Measurements from ENCODE around the gene CILP. TPM values are rescaled to one million over a fixed set of nuclear protein-coding genes. Genes with fewer than 3 reads are reported as not detected.

Gene CILP
- total RNA-seq, 1 experiment from 2014 or later, result not detected

- in situ Hi-C loops (cut with HindIII; ENCODE audit: low pct_unique_long_range_greater_than_20kb, low sequenced_read_pairs), result no loop called here
These were observed 31.1 kb downstream of the CILP start for GRCh38 chr15:65180167-65180566.

GRCh38 chr15:65177901-65178300 lies 33.4 kb downstream of the CILP start:
- DNase-seq (ENCODE audit: low read depth, low spot score), result no peak
- in situ Hi-C loops (cut with HindIII; ENCODE audit: low pct_unique_long_range_greater_than_20kb, low sequenced_read_pairs), result no loop called here

More at GRCh38 chr15:65180167-65180566, 31.1 kb downstream of the CILP start:
- DNase-seq (ENCODE audit: low read depth, low spot score), result no peak

GRCh38 chr15:65176056-65176455 lies 35.2 kb downstream of the CILP start:
- in situ Hi-C loops (cut with HindIII; ENCODE audit: low pct_unique_long_range_greater_than_20kb, low sequenced_read_pairs), result no loop called here
- no peak for DNase-seq (ENCODE audit: low read depth, low spot score)

- DNase-seq (ENCODE audit: low read depth, low spot score), result no peak
- in situ Hi-C loops (cut with HindIII; ENCODE audit: low pct_unique_long_range_greater_than_20kb, low sequenced_read_pairs), result no loop called here
These were observed 35.8 kb downstream of the CILP start for GRCh38 chr15:65175511-65175910.

GRCh38 chr15:65174509-65174908 lies 36.8 kb downstream of the CILP start:
- in situ Hi-C loops (cut with HindIII; ENCODE audit: low pct_unique_long_range_greater_than_20kb, low sequenced_read_pairs), result no loop called here
- DNase-seq (ENCODE audit: low read depth, low spot score), result no peak

- no peak for DNase-seq (ENCODE audit: low read depth, low spot score)
- in situ Hi-C loops (cut with HindIII; ENCODE audit: low pct_unique_long_range_greater_than_20kb, low sequenced_read_pairs), result no loop called here
These were observed 38.7 kb downstream of the CILP start for GRCh38 chr15:65172531-65172930.

- DNase-seq (ENCODE audit: low read depth, low spot score), result no peak
- in situ Hi-C loops (cut with HindIII; ENCODE audit: low pct_unique_long_range_greater_than_20kb, low sequenced_read_pairs), result no loop called here
These were observed 39.8 kb downstream of the CILP start for GRCh38 chr15:65171428-65171827.

- in situ Hi-C loops (cut with HindIII; ENCODE audit: low pct_unique_long_range_greater_than_20kb, low sequenced_read_pairs), result no loop called here
- DNase-seq (ENCODE audit: low read depth, low spot score), result no peak
These were observed 45.4 kb downstream of the CILP start for GRCh38 chr15:65165875-65166274.

GRCh38 chr15:65164139-65164538 lies 47.1 kb downstream of the CILP start:
- in situ Hi-C loops (cut with HindIII; ENCODE audit: low pct_unique_long_range_greater_than_20kb, low sequenced_read_pairs), result no loop called here

GRCh38 chr15:65163041-65163440 lies 48.2 kb downstream of the CILP start:
- in situ Hi-C loops (cut with HindIII; ENCODE audit: low pct_unique_long_range_greater_than_20kb, low sequenced_read_pairs), result no loop called here
- DNase-seq (ENCODE audit: low read depth, low spot score), result no peak

More at GRCh38 chr15:65164139-65164538, 47.1 kb downstream of the CILP start:
- DNase-seq (ENCODE audit: low read depth, low spot score), result no peak

- DNase-seq (ENCODE audit: low read depth, low spot score), result no peak
- in situ Hi-C loops (cut with HindIII; ENCODE audit: low pct_unique_long_range_greater_than_20kb, low sequenced_read_pairs), result no loop called here
These were observed 54.6 kb downstream of the CILP start for GRCh38 chr15:65156692-65157091.

GRCh38 chr15:65154720-65155119 lies 56.6 kb downstream of the CILP start:
- no peak for DNase-seq (ENCODE audit: low read depth, low spot score)
- in situ Hi-C loops (cut with HindIII; ENCODE audit: low pct_unique_long_range_greater_than_20kb, low sequenced_read_pairs), result no loop called here

GRCh38 chr15:65147902-65148301 lies 63.4 kb downstream of the CILP start:
- DNase-seq (ENCODE audit: low read depth, low spot score), result no peak
- in situ Hi-C loops (cut with HindIII; ENCODE audit: low pct_unique_long_range_greater_than_20kb, low sequenced_read_pairs), result no loop called here

- no peak for DNase-seq (ENCODE audit: low read depth, low spot score)
- in situ Hi-C loops (cut with HindIII; ENCODE audit: low pct_unique_long_range_greater_than_20kb, low sequenced_read_pairs), result no loop called here
These were observed 64.8 kb downstream of the CILP start for GRCh38 chr15:65146438-65146837.

Small RNAs within 50 kb of the gene (small RNA-seq; reads per million reads assigned to genes)
- gene AC068213.1 (0 reads per million in 2 experiments), gene RNU6-686P (0 reads per million in 2 experiments)

Other genes with a start within 250 kb of the CILP start
- gene SPG21, start 221.6 kb downstream of the CILP start, total RNA-seq (2014; rRNA removed; shearing (Covaris generic)), result 61.6 and 64.9 TPM in 2 replicates
- 33.6 and 43.9 TPM in 2 replicates for gene MTFMT, start 181.8 kb downstream of the CILP start, total RNA-seq (2014; rRNA removed; shearing (Covaris generic))
- 0.24 TPM in 1 of 2 replicates, not detected in the other for gene SLC51B, start 166.1 kb downstream of the CILP start, total RNA-seq (2014; rRNA removed; shearing (Covaris generic))
- gene RASL12, start 143.5 kb downstream of the CILP start, total RNA-seq (2014; rRNA removed; shearing (Covaris generic)), result not detected in 2 replicates
- gene KBTBD13, start 134.7 kb downstream of the CILP start, total RNA-seq (2014; rRNA removed; shearing (Covaris generic)), result not detected in 2 replicates
- 31.1 and 31.5 TPM in 2 replicates for gene UBAP1L, start 96.3 kb downstream of the CILP start, total RNA-seq (2014; rRNA removed; shearing (Covaris generic))
- gene PDCD7, start 77.7 kb downstream of the CILP start, total RNA-seq (2014; rRNA removed; shearing (Covaris generic)), result 25.5 and 27.5 TPM in 2 replicates
- 44.6 and 46.2 TPM in 2 replicates for gene CLPX, start 26.1 kb downstream of the CILP start, total RNA-seq (2014; rRNA removed; shearing (Covaris generic))
- 7.4 and 10.1 TPM in 2 replicates for gene PARP16, start 75.4 kb upstream of the CILP start, total RNA-seq (2014; rRNA removed; shearing (Covaris generic))
- gene RNU5A-1, start 84.6 kb upstream of the CILP start, total RNA-seq (2014; rRNA removed; shearing (Covaris generic)), result not detected in 2 replicates
- gene RNU5B-1, start 93.2 kb upstream of the CILP start, total RNA-seq (2014; rRNA removed; shearing (Covaris generic)), result not detected in 2 replicates
- 0.13 and 0.24 TPM in 2 replicates for gene IGDCC3, start 166.5 kb upstream of the CILP start, total RNA-seq (2014; rRNA removed; shearing (Covaris generic))
- gene IGDCC4, start 211.5 kb upstream of the CILP start, total RNA-seq (2014; rRNA removed; shearing (Covaris generic)), result 0.13 and 0.42 TPM in 2 replicates

Data from SK-MEL-5 (cell line).